OCI-LY1 (cell line): ENCODE results near the gene LDLRAD1.
"Not testable (repeated sequence)": the region's sequence is repeated elsewhere in the genome, so short reads cannot be mapped to it uniquely, and the experiment has no call there.

Experiments used
- H2AFZ ChIP-seq: fragments of 200-600 bp; sonication (generic), shearing (Covaris generic); 2 replicates; pipeline ENCODE4 v1.6.0; 2014; ENCODE audit warnings: antibody characterized with exemption, mild to moderate bottlenecking, low read length
- H3F3A ChIP-seq: fragments of 200-600 bp; sonication (generic), shearing (Covaris generic); 2 replicates; pipeline ENCODE4 v1.6.0; 2014; ENCODE audit warnings: mild to moderate bottlenecking, antibody characterized with exemption, low read length, moderate library complexity; ENCODE audit not compliant: insufficient read depth
- H3K27ac ChIP-seq: fragments of 200-600 bp; sonication (generic); 2 replicates; pipeline ENCODE4 v1.5.1; 2014; ENCODE audit warnings: low read length, mixed run types, mild to moderate bottlenecking, low read depth; ENCODE audit not compliant: poor library complexity, severe bottlenecking
- H3K27me3 ChIP-seq: fragments of 200-600 bp; sonication (generic); 2 replicates; pipeline ENCODE4 v1.6.0; 2014; ENCODE audit warnings: antibody characterized with exemption, mild to moderate bottlenecking, low read length, moderate library complexity; ENCODE audit not compliant: insufficient read depth
- H3K36me3 ChIP-seq: fragments of 200-600 bp; sonication (generic); 2 replicates; pipeline ENCODE4 v1.6.1; 2014; ENCODE audit warnings: mild to moderate bottlenecking, antibody characterized with exemption, low read length, moderate library complexity, mixed read lengths; ENCODE audit not compliant: insufficient read depth
- H3K4me1 ChIP-seq: fragments of 200-600 bp; sonication (generic); 2 replicates; pipeline ENCODE4 v1.5.1; 2014; ENCODE audit warnings: mild to moderate bottlenecking, low read length, moderate library complexity; ENCODE audit not compliant: insufficient read depth, severe bottlenecking
- H3K4me2 ChIP-seq: fragments of 200-600 bp; sonication (generic), shearing (Covaris generic); 2 replicates; pipeline ENCODE4 v1.6.1; 2014; ENCODE audit warnings: low read length
- H3K4me3 ChIP-seq: fragments of 200-600 bp; sonication (generic); 2 replicates; pipeline ENCODE4 v1.5.1; 2014; ENCODE audit warnings: low read length, low read depth, mild to moderate bottlenecking, mixed read lengths; ENCODE audit not compliant: poor library complexity, severe bottlenecking
- H3K79me2 ChIP-seq: fragments of 200-600 bp; shearing (Covaris generic); 2 replicates; pipeline ENCODE4 v1.6.1; 2016; ENCODE audit warnings: mixed run types, low read length, mixed read lengths; ENCODE audit not compliant: insufficient read depth
- H3K9ac ChIP-seq: fragments of 200-600 bp; sonication (generic), shearing (Covaris generic); 2 replicates; pipeline ENCODE4 v1.6.1; 2014; ENCODE audit warnings: mild to moderate bottlenecking, low read length, mixed read lengths
- H3K9me2 ChIP-seq: fragments of 200-600 bp; sonication (generic), shearing (Covaris generic); 2 replicates; pipeline ENCODE4 v1.6.1; 2014; ENCODE audit warnings: low read depth, mild to moderate bottlenecking, low read length, mixed read lengths
- H3K9me3 ChIP-seq: fragments of 200-600 bp; shearing (Covaris generic); 2 replicates; pipeline ENCODE4 v1.6.1; 2014; ENCODE audit warnings: low read length, mixed read lengths
- H4K20me1 ChIP-seq: fragments of 200-600 bp; sonication (generic), shearing (Covaris generic); 2 replicates; pipeline ENCODE4 v1.6.0; 2016; ENCODE audit warnings: mild to moderate bottlenecking, low read length; ENCODE audit not compliant: insufficient read depth
- EZH2 ChIP-seq: fragments of 200-600 bp; sonication (generic), shearing (Covaris generic); IDR thresholded peaks from 2 replicates; pipeline ENCODE4 v1.8.0; 2017; ENCODE audit warnings: borderline replicate concordance, mixed run types, mild to moderate bottlenecking, antibody characterized with exemption, low read length, moderate library complexity, mixed read lengths
- TF ChIP-seq, protein P1 (sequence below): fragments of 200-600 bp; sonication (generic), shearing (Covaris generic); IDR thresholded peaks from 2 replicates; pipeline ENCODE4 v1.5.1; 2017; ENCODE audit warnings: mild to moderate bottlenecking, antibody characterized with exemption, low read length, moderate library complexity, mixed read lengths

Gene LDLRAD1

DNA sequence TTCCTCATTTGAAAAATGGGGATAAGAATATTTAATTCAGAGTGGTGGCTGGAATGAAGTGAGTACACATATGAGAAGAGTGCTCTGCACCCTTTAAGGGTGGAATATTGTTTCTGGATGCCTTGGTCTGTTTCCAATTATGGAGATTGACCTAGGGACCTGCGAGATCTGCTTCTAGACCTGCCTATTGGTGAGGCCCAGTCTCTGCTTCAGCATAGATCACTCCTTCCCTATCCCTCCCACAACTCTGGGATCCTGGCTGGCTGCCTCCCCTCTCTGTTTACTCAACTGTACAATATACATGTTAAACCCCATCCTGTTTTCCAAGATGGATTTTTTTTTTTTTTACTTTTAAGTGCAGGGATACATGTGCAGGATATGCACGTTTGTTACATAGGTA, 6.4 kb upstream of the LDLRAD1 start:
- no peak overlapping the region for H3K4me3 ChIP-seq
- no peak overlapping the region for H2AFZ ChIP-seq
- H3K9me2 ChIP-seq = no peaks in the 10 kb centered on the region
- H3K27me3 ChIP-seq = no peaks in the 10 kb centered on the region
- no peaks in the 10 kb centered on the region for H4K20me1 ChIP-seq
- H3K36me3 ChIP-seq = peaks cover 1% of the 10 kb centered on the region; the same call in 1 of the 2 replicates
- no peaks in the 10 kb centered on the region for H3F3A ChIP-seq
- no peaks in the 10 kb centered on the region for H3K4me1 ChIP-seq
- no peaks in the 10 kb centered on the region for H3K79me2 ChIP-seq
- no peak overlapping the region for H3K9ac ChIP-seq
- TF ChIP-seq, protein P1, sequence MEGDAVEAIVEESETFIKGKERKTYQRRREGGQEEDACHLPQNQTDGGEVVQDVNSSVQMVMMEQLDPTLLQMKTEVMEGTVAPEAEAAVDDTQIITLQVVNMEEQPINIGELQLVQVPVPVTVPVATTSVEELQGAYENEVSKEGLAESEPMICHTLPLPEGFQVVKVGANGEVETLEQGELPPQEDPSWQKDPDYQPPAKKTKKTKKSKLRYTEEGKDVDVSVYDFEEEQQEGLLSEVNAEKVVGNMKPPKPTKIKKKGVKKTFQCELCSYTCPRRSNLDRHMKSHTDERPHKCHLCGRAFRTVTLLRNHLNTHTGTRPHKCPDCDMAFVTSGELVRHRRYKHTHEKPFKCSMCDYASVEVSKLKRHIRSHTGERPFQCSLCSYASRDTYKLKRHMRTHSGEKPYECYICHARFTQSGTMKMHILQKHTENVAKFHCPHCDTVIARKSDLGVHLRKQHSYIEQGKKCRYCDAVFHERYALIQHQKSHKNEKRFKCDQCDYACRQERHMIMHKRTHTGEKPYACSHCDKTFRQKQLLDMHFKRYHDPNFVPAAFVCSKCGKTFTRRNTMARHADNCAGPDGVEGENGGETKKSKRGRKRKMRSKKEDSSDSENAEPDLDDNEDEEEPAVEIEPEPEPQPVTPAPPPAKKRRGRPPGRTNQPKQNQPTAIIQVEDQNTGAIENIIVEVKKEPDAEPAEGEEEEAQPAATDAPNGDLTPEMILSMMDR = no peak
- no peak for TF ChIP-seq EZH2
- no peak overlapping the region for H3K27ac ChIP-seq
- H3K9me3 ChIP-seq = no peaks in the 10 kb centered on the region
- H3K4me2 ChIP-seq = no peak overlapping the region

DNA sequence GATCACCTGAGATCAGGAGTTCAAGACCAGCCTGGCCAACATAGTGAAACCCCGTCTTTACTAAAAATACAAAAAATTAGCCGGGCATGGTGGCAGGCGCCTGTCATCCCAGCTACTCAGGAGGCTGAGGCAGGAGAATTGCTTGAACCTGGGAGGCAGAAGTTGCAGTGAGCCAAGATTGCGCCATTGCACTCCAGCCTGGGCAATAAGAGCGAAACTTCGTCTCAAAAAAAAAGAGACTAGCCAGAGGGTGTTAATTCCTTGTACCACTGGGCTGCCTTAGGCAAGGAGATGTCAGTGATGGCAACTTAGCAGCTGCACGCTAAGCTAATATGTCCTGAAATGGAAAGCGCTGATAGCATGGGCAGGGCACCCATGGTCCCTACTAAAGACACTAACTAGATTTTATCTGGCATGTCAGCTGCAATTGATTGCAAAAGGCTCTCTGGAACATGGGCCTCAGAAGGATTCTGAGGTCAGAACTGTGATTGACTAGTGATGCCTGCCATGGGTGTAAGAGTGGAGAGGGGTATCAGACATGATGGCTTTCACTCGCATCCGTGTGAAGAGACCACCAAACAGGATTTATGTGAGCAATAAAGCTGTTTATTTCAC, 1.7 kb upstream of the LDLRAD1 start:
- H3K4me3 ChIP-seq, H3K27me3 ChIP-seq, H3K9me2 ChIP-seq, H3K4me1 ChIP-seq, H3K9ac ChIP-seq, H3K79me2 ChIP-seq, H3K36me3 ChIP-seq, H4K20me1 ChIP-seq, H3K9me3 ChIP-seq, H3K27ac ChIP-seq, H3F3A ChIP-seq, H2AFZ ChIP-seq, H3K4me2 ChIP-seq: not testable (repeated sequence)

DNA sequence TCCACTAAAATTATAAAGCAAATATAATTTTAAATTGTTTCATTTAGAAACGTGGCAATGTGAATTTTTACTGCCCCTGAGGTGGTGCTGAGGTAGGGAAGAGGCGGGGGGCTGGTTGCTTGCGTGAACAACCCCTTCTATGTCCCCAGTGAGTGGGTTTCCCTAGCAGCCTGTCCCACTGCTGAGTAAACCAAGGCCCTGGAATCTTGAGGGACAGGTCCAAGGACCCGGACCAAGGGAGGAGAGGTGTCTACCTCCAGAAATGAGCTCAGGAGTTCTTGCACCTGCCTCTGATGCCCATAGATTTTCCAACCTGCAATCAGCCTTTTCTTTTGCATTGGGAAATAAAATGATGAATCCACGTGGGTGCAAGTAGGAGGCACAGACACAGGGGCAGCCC, 649 bp upstream of the LDLRAD1 start:
- Histone ChIP-seq H3K9me3 (no peaks in the 10 kb centered on the region), H3K4me2 (no peak overlapping the region), H3K9ac (no peak overlapping the region), H3K36me3 (no peaks in the 10 kb centered on the region), H3K27me3 (no peaks in the 10 kb centered on the region), H4K20me1 (no peaks in the 10 kb centered on the region), H2AFZ (no peak overlapping the region), H3K9me2 (no peaks in the 10 kb centered on the region), H3K4me1 (no peaks in the 10 kb centered on the region), H3K79me2 (no peaks in the 10 kb centered on the region), H3F3A (no peaks in the 10 kb centered on the region), H3K4me3 (no peak overlapping the region), H3K27ac (no peak overlapping the region)
- TF ChIP-seq, protein P1 = no peak
- no peak for TF ChIP-seq EZH2
